MCF 10A (cell line): Measurements from ENCODE around the gene PI4KB. TPM values are rescaled to one million over a fixed set of nuclear protein-coding genes. Genes with fewer than 3 reads are reported as not detected.

Source experiments
- BruUV-seq: library from RNA; stranded (reverse); fragments of 400-500 nt; replicated peaks from 2 replicates; lab custom pipeline; 2021; lab: Mats Ljungman, UMichigan
- CTCF ChIA-PET: fragments of 300-600 bp; sonication (Branson Sonifier 250); formaldehyde crosslinking; extraction: SDS; loops from one replicate; lab custom pipeline; 2021; ENCODE audit warnings: antibody characterized with exemption, inconsistent platforms; lab: Yijun Ruan, JAX
- POLR2A ChIA-PET: fragments of 300-600, 350-650 bp; sonication (Branson Sonifier 250); formaldehyde crosslinking; extraction: SDS; loops from one replicate; lab custom pipeline; 2020; ENCODE audit warnings: antibody characterized with exemption, inconsistent platforms; lab: Yijun Ruan, JAX
- DNase-seq: peaks from one replicate; pipeline ENCODE4 v3.0.0-alpha.2; 2018; ENCODE audit not compliant: unreplicated experiment
- H3K27ac Mint-ChIP-seq: one replicate; pipeline ENCODE4 v1.8.0; 2022; ENCODE audit warnings: mild to moderate bottlenecking, low read depth, mixed read lengths; ENCODE audit not compliant: unreplicated experiment
- H3K27me3 Mint-ChIP-seq: one replicate; pipeline ENCODE4 v1.8.0; 2022; ENCODE audit warnings: mixed read lengths; ENCODE audit not compliant: insufficient read depth, unreplicated experiment
- H3K36me3 Mint-ChIP-seq: one replicate; pipeline ENCODE4 v1.8.0; 2022; ENCODE audit warnings: mild to moderate bottlenecking, moderate library complexity, mixed read lengths; ENCODE audit not compliant: insufficient read depth, unreplicated experiment
- H3K4me1 Mint-ChIP-seq: one replicate; pipeline ENCODE4 v1.8.0; 2022; ENCODE audit warnings: mixed read lengths; ENCODE audit not compliant: insufficient read depth, unreplicated experiment
- H3K4me3 Mint-ChIP-seq: one replicate; pipeline ENCODE4 v1.8.0; 2022; ENCODE audit warnings: mild to moderate bottlenecking, moderate library complexity, mixed read lengths; ENCODE audit not compliant: unreplicated experiment
- H3K9me3 Mint-ChIP-seq: one replicate; pipeline ENCODE4 v1.8.0; 2022; ENCODE audit warnings: mixed read lengths; ENCODE audit not compliant: unreplicated experiment
- intact Hi-C: fragments of 100-400 bp; cut with micrococcal nuclease; formaldehyde crosslinking; loops from 2 replicates; pipeline ENCODE4 v1.14.1; 2022
- total RNA-seq: library from RNA; stranded (reverse); gene quantifications from 2 replicates; pipeline ENCODE4 v1.2.3, GENCODE V29; 2022
- TF ChIP-seq, protein P1 (sequence below): fragments of 200-600 bp; IDR thresholded peaks from one replicate; pipeline ENCODE4 v1.8.0; 2022; ENCODE audit warnings: antibody characterized with exemption, mild to moderate bottlenecking; ENCODE audit not compliant: unreplicated experiment

Gene PI4KB
- total RNA-seq, 1 experiment from 2014 or later, result 75.3 TPM

DNA sequence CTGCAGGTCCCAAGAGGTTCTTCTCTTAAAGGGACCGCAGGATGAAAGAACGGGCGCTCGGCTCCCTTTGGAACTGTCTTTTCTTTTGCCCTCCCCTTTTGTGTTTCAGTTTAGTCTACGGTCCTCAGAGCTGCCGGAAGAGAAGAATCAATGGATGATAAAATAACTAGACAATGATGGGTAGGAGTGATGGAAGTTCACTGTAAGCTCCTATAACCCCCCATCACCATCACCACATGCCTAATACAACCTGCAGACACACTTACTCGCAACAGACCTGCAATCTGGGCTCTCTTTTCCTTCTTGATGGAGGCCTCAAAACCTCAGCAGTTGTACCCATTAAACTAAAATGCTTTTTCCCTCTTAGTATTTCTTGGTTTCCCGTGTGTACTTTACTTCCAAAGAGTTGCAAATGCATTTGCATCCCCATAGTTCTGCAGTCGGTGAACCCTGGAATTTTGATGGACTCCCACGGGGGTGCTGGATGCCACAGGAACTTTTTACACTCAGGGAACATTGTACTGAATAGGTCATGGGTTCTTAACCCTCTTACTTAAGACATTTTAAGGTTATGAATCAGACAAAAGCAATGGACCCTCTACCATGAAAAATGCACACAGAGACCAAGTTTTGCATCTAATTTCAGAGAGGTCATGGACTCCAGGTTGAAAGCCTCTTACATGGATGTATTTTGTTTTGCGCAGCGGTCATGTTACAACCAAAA lies 20.5 kb upstream of the PI4KB start:
- Mint-ChIP-seq H3K4me3 (peak overlapping the region; percentile 94), H3K27ac (peak overlapping the region; percentile 97), H3K36me3 (peaks cover 19% of the 10 kb centered on the region), H3K27me3 (no peaks in the 10 kb centered on the region), H3K9me3 (no peaks in the 10 kb centered on the region), H3K4me1 (peaks cover 30% of the 10 kb centered on the region)
- CTCF ChIA-PET, result interaction anchor here (0.5 to 10.5 kb wide), 6 partner anchors 9 to 983 kb away, joined by 3 to 104 read pairs (median 4); no protein-coding TSS in a partner anchor
- intact Hi-C loops, result loop anchor here (1.0 to 2.0 kb wide), 3 partner anchors 25 to 93 kb away; partner anchors contain the start of genes PSMB4, PSMD4 and SELENBP1
- POLR2A ChIA-PET, result interaction anchor here (1.0 to 3.2 kb wide), 7 partner anchors 10 to 94 kb away, joined by 3 to 19 read pairs (median 6); partner anchors contain the start of genes PI4KB, PSMD4 and SELENBP1
- no TSS peak for BruUV-seq
- DNase-seq, result no peak
- TF ChIP-seq, protein P1, sequence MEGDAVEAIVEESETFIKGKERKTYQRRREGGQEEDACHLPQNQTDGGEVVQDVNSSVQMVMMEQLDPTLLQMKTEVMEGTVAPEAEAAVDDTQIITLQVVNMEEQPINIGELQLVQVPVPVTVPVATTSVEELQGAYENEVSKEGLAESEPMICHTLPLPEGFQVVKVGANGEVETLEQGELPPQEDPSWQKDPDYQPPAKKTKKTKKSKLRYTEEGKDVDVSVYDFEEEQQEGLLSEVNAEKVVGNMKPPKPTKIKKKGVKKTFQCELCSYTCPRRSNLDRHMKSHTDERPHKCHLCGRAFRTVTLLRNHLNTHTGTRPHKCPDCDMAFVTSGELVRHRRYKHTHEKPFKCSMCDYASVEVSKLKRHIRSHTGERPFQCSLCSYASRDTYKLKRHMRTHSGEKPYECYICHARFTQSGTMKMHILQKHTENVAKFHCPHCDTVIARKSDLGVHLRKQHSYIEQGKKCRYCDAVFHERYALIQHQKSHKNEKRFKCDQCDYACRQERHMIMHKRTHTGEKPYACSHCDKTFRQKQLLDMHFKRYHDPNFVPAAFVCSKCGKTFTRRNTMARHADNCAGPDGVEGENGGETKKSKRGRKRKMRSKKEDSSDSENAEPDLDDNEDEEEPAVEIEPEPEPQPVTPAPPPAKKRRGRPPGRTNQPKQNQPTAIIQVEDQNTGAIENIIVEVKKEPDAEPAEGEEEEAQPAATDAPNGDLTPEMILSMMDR, result no peak

DNA sequence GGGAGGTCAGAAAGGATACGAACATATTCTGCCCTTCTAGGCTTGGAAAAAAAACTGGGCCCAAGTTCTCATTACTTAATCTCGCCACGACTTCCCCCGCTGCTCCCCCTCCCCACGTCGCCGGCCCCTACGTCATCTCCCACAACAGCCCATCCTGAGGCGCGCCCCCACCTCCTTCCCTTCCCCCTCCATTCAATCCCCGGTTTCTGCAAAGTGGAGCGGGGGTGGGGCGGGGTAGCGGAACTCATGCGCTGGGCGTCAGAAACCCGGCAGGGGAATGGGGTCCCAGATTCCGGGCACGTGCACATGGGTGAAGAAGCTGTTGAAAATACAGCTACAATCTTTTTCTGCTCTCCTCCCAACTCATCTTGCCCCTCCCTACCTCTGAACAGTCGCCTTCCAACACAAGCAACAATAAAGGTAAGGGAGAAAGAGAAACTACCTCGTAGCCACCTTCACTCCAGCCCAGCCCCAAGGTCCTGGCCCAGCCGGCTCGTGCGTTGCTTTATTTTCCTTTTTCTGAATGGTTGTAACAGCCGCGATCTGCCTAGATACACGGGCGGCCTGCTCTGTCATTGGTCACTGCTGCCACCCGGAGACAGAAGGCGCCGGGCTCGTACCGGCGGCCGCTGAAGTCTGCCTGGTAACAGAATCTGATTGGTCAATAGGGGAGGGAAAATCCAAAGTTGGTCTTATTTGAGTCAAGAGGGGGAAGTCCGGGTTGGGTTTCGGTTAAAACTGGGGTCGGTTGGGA lies 19.7 kb upstream of the PI4KB start, which contains the start of gene RFX5:
Gene RFX5 (minus strand): TSS at position 484 of the 754 bp plus-strand sequence. CDS start 932 bp downstream, outside the sequence.
- Mint-ChIP-seq H3K4me3 (peak within 1 kb of the TSS; percentile 94), H3K27ac (peak within 1 kb of the TSS; percentile 97), H3K27me3 (no peaks in the 10 kb centered on the region), H3K4me1 (peaks cover 28% of the 10 kb centered on the region), H3K9me3 (no peaks in the 10 kb centered on the region), H3K36me3 (peaks cover 19% of the 10 kb centered on the region)
- ChIA-PET CTCF (interaction anchor here (0.5 to 1.1 kb wide), 4 partner anchors 30 to 983 kb away, joined by 3 to 4 read pairs (median 4); no protein-coding TSS in a partner anchor), POLR2A (interaction anchor here (0.9 to 3.2 kb wide), 8 partner anchors 9 to 93 kb away, joined by 3 to 19 read pairs (median 5); partner anchors contain the start of genes PI4KB, PSMD4 and SELENBP1)
- TF ChIP-seq, protein P1, result no peak
- peak; percentile 99 for DNase-seq
- no TSS peak for BruUV-seq
- intact Hi-C loops, result loop anchor here (1.0 to 2.0 kb wide), 3 partner anchors 26 to 92 kb away; partner anchors contain the start of genes PSMB4, PSMD4 and SELENBP1

DNA sequence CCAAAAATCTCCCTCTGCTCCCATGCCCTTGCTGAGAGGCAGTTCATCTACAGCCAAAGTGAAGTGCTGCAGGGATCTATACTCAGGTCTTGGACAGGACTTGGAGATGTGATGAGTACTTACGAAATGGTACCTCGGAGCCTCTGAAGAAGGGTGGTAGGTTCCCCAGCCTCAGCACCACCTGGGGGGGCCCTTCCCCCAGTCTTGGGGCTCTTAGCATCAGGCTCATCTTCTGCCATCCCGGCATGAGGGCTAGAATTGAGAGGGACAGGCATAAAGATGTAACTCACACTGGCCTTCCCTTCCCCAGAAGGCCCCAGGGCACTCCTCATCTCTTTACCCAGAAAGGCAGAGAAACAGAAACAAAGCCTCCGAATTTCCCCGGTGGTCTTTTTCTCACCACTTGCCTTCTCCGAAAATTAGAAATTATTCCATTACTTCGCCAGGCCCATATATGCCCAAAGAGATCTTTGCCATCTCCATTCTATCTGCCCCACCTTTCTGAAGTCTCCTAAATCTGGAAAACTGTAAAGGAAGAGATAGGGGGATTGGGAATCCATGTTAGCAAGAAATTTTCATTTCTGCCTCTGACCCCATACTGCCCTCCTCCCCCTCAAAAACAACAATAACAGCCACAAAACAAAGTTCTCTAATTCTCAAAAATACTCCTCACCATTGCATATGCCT lies 19.0 kb upstream of the PI4KB start:
- H3K9me3 Mint-ChIP-seq, result no peaks in the 10 kb centered on the region
- DNase-seq, result no peak
- intact Hi-C loops, result loop anchor here (2.0 kb wide), 2 partner anchors 27 to 91 kb away; partner anchors contain the start of genes PSMD4 and SELENBP1
- POLR2A ChIA-PET, result interaction anchor here (0.9 to 3.2 kb wide), 7 partner anchors 8 to 65 kb away, joined by 3 to 19 read pairs (median 8); partner anchors contain the start of genes PI4KB and SELENBP1
- peak overlapping the region; percentile 97 for H3K27ac Mint-ChIP-seq
- H3K4me3 Mint-ChIP-seq, result peak overlapping the region; percentile 94
- H3K27me3 Mint-ChIP-seq, result no peaks in the 10 kb centered on the region
- BruUV-seq, result TSS peak; percentile 54
- peaks cover 19% of the 10 kb centered on the region for H3K36me3 Mint-ChIP-seq
- peaks cover 24% of the 10 kb centered on the region for H3K4me1 Mint-ChIP-seq
- CTCF ChIA-PET, result interaction anchor here (11.3 kb wide), 1 partner anchor 41 kb away, joined by 566 read pairs; no protein-coding TSS in a partner anchor
- TF ChIP-seq, protein P1, result no peak
